HepG2 (cell line): ENCODE measurements around the gene P2RY2. TPM values are rescaled to one million over a fixed set of nuclear protein-coding genes. Genes with fewer than 3 reads are reported as not detected.

Experiments used
- CENPT ChIP-seq: sonication (generic); formaldehyde crosslinking; IDR thresholded peaks from 2 replicates; pipeline ENCODE4 v1.8.0; 2022; ENCODE audit warnings: low read depth, mild to moderate bottlenecking, moderate library complexity, missing genetic modification reagents
- ELF4 ChIP-seq: sonication (generic); formaldehyde crosslinking; IDR thresholded peaks from 2 replicates; pipeline ENCODE4 v1.5.0; 2020; ENCODE audit warnings: missing genetic modification reagents, mild to moderate bottlenecking, moderate library complexity, borderline replicate concordance
- FLYWCH1 ChIP-seq: sonication (generic); formaldehyde crosslinking; IDR thresholded peaks from 2 replicates; pipeline ENCODE4 v1.8.1; 2023; ENCODE audit warnings: mild to moderate bottlenecking, missing genetic modification reagents
- FOXC1 ChIP-seq: sonication (generic); formaldehyde crosslinking; IDR thresholded peaks from 2 replicates; pipeline ENCODE4 v1.8.0; 2022; ENCODE audit warnings: mild to moderate bottlenecking, missing genetic modification reagents, borderline replicate concordance
- HNF4G ChIP-seq, 2 experiments: sonication (generic) in 1 of 2; formaldehyde crosslinking in 1 of 2; IDR thresholded peaks; 2 replicates each; pipeline versions ENCODE4 v1.4.0 to v1.6.1; 2011 to 2020; ENCODE audit warnings: borderline replicate concordance in 2 of 2, low read depth in 2 of 2, mild to moderate bottlenecking in 2 of 2, low read length in 1 of 2, missing genetic modification reagents in 1 of 2, moderate library complexity in 1 of 2
- HOXD1 ChIP-seq: sonication (generic); formaldehyde crosslinking; IDR thresholded peaks from 2 replicates; pipeline ENCODE4 v1.5.0; 2020; ENCODE audit warnings: missing genetic modification reagents
- IRF2 ChIP-seq: IDR thresholded peaks from 2 replicates; pipeline ENCODE4 v1.6.1; 2018; ENCODE audit warnings: missing genetic modification reagents, missing compliant biosample characterization
- KDM1A ChIP-seq: IDR thresholded peaks from 2 replicates; pipeline ENCODE4 v1.6.1; 2016; ENCODE audit warnings: missing compliant biosample characterization
- PHF5A ChIP-seq: IDR thresholded peaks from one replicate; pipeline ENCODE4 v1.6.1; 2018; ENCODE audit warnings: low read depth, missing genetic modification reagents; ENCODE audit not compliant: unreplicated experiment
- TCF7L2 ChIP-seq: IDR thresholded peaks from 2 replicates; pipeline ENCODE4 v1.6.1; 2011; ENCODE audit warnings: mild to moderate bottlenecking, low read depth, low read length, moderate library complexity
- THAP8 ChIP-seq: sonication (generic); formaldehyde crosslinking; IDR thresholded peaks from 2 replicates; pipeline ENCODE4 v1.5.1; 2020; ENCODE audit warnings: missing genetic modification reagents, mild to moderate bottlenecking, borderline replicate concordance
- TOPORS ChIP-seq: sonication (generic); formaldehyde crosslinking; IDR thresholded peaks from 2 replicates; pipeline ENCODE4 v1.8.0; 2023; ENCODE audit warnings: mild to moderate bottlenecking, missing genetic modification reagents
- ZBTB10 ChIP-seq: sonication (generic); formaldehyde crosslinking; IDR thresholded peaks from 2 replicates; pipeline ENCODE4 v1.4.0; 2020; ENCODE audit warnings: missing genetic modification reagents, borderline replicate concordance
- ZFX ChIP-seq: sonication (generic); formaldehyde crosslinking; IDR thresholded peaks from 2 replicates; pipeline ENCODE4 v1.4.0; 2020; ENCODE audit warnings: mild to moderate bottlenecking, low read depth, missing genetic modification reagents, moderate library complexity
- ZNF407 ChIP-seq: sonication (generic); formaldehyde crosslinking; IDR thresholded peaks from one replicate; pipeline ENCODE4 v1.5.1; 2020; ENCODE audit warnings: mild to moderate bottlenecking, missing genetic modification reagents; ENCODE audit errors: not compliant biosample characterization
- ZNF644 ChIP-seq: IDR thresholded peaks from 2 replicates; pipeline ENCODE4 v1.6.1; 2016; ENCODE audit warnings: low read depth
- ZNF768 ChIP-seq: sonication (generic); formaldehyde crosslinking; IDR thresholded peaks from 2 replicates; pipeline ENCODE4 v1.4.0; 2020; ENCODE audit warnings: missing genetic modification reagents
- polyA plus RNA-seq, 8 experiments: library from polyadenylated mRNA; depleted of rRNA in 3 of 8; stranded (reverse) in 7 of 8; unstranded in 1 of 8; fragments of >200 nt; fragmentation: Illumina TruSeq in 4 of 8; extraction: Trizol in 4 of 8; gene quantifications; 2 replicates each; pipeline versions ENCODE4 v1.2.1 to v1.2.3, GENCODE V29; 2011 to 2016; ENCODE audit warnings: low read depth in 4 of 8, missing spikeins in 1 of 8, mixed read lengths in 1 of 8; ENCODE audit not compliant: insufficient read depth in 1 of 8
- total RNA-seq, 5 experiments: library from RNA; depleted of rRNA; stranded (reverse); fragments of >200 nt; fragmentation: Illumina TruSeq; extraction: Trizol; gene quantifications; 2 replicates each; pipeline ENCODE4 v1.2.3, GENCODE V29; 2016; ENCODE audit warnings: low read depth in 1 of 5

P2RY2 gene
- total and polyA plus RNA-seq, 2 of the 13 experiments (the other 11 are each of a cell fraction or from before 2014, with no cell fraction given): 0.95 to 3.1 TPM

GRCh38 chr11:73271936-73272679 lies 54.0 kb downstream of the P2RY2 start, which contains the start of gene P2RY6 (continued):
- TF ChIP-seq ZNF407 (CRISPR knock-in tag): no peak
- no peak for TF ChIP-seq ZNF768
- TF ChIP-seq HOXD1 (CRISPR knock-in tag): no peak
- 0 out of 2 replicates have a peak, but pooled peaks have one; percentile 40 for TF ChIP-seq ZNF644 (CRISPR knock-in tag)
- TF ChIP-seq ZFX: no peak
- TF ChIP-seq FOXC1 (CRISPR knock-in tag): no peak
- TF ChIP-seq FLYWCH1 (CRISPR knock-in tag): no peak
- no peak for TF ChIP-seq ZBTB10
- no peak for TF ChIP-seq THAP8
- no peak for TF ChIP-seq HNF4G (IDR thresholded peaks at IDR 0.05; ENCODE audit: borderline replicate concordance, low read depth, low read length)
- TF ChIP-seq HNF4G (CRISPR knock-in tag; IDR thresholded peaks at IDR 0.05; ENCODE audit: borderline replicate concordance, low read depth): no peak
- no peak for TF ChIP-seq IRF2 (CRISPR knock-in tag)
- TF ChIP-seq TOPORS (CRISPR knock-in tag): no peak
- TF ChIP-seq TCF7L2: no peak
- peak; percentile 83 for TF ChIP-seq KDM1A (CRISPR knock-in tag)
- no peak for TF ChIP-seq PHF5A (CRISPR knock-in tag)
- TF ChIP-seq CENPT (CRISPR knock-in tag): no peak
- TF ChIP-seq ELF4 (CRISPR knock-in tag): no peak
